Muscle of back (tissue), 11 donors: ENCODE results near the gene MYO1E. TPM values are rescaled to one million over a fixed set of nuclear protein-coding genes. Genes with fewer than 3 reads are reported as not detected.

Source experiments
- DNase-seq, 3 donors: peaks; one replicate each; pipeline versions ENCODE4 v3.0.0 to v3.0.0-alpha.2; 2013
- polyA plus RNA-seq, 10 donors: library from polyadenylated mRNA; unstranded; fragments of 120-200 nt; gene quantifications; one replicate each; pipeline ENCODE4 v1.2.1, GENCODE V29; 2013; ENCODE audit not compliant: insufficient read length in 10 of 10

MYO1E gene
- polyA plus RNA-seq, 10 donors, result 30.4 to 45.6 (median 41.7) TPM

DNA sequence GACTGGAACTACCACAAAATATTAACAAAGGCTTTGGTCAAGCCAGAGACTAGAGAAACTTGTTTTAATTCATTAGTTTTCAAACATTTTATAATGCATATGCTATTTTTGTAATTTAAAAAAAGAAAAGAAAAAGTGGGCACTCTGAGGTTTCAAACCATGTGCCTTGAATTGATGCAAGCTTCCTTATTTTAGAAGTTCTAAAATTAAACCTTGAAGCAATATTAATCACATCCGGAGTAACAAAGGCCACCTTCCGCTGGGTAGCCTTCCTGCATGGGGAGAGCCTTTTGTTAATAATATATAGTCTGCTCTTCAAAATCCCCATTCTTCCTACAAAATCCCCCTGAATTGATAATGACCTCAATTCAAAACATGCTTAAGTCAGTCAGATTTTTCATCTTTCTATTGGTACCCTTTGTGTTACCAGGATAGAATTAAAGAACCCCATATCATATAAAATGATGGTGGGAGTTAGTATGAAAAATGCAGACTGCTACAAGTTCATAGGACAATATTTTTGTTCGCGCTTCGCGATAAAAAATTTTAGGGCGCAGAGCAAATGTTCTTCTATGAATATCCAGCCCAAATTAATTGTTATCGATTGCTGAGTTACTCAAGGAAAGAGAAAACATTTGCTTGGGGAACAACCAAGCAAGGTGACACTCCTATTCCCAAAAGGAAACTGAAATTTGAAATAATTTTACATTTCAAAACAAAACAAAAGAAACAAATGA lies 135.4 kb downstream of the MYO1E start:
- no peak for DNase-seq

DNA sequence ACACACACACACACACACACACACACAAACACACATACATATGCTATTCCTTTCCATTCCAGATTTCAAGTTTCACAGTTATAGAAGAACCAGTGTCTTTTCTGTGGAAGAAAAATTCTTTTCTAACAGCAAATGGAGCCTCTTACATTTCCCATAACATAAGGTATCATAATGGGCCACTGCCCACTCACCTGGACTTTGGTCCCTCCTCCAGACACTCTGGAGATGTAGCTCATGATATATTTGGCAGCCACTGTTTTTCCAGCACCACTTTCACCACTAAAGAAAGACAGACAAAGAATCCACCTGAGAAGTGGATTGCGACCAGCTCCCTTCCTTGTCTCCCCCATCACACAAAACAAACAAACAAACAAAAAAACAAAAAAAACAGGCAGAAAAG lies 136.3 kb downstream of the MYO1E start:
- DNase-seq, result no peak

DNA sequence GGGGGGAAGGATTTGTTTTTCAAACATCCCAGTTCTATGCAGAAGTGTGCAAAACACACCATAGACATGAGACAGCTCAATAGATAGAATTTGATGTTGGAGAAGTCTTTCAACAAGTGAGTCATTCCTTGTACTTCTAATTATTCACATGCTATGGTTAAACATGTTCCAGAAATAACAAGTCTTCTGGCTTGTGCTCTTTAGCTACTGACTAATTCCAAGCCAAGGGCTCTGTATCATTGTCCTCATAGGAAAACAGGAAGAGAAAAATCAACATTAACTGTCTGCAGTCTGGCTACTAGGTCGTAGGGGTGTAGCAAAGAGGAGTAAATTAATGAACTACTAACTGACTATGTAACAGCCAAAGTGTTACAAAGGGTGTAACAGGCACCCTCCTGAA lies 140.2 kb downstream of the MYO1E start:
- peak in 2 of 3 donors; percentile 34 to 81 for DNase-seq

DNA sequence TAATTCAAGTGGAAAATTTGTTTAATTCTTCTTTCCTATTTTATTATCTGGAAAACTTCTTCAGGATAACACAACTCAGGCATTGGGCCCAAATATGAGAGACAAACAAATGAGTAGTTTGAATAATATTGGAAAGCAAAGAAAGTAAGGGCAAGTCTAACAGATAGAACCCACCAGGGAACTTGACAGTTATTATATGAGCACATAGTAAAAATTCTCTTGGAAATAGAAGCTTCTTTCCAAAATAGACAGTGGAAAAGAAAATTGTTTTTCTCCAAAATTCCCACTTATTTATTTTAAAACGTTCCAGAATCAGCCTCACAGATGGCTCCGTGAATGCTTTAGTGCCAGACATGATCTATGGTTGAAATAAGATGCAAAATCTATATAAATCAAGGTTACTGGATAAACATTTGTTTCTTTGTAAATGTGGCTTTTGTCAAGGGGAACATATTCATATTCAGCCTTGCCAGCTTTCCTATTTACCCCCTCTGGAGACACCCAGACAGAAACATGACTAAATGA lies 142.1 kb downstream of the MYO1E start:
- DNase-seq, result peak; percentile 32 to 59 (median 38)

DNA sequence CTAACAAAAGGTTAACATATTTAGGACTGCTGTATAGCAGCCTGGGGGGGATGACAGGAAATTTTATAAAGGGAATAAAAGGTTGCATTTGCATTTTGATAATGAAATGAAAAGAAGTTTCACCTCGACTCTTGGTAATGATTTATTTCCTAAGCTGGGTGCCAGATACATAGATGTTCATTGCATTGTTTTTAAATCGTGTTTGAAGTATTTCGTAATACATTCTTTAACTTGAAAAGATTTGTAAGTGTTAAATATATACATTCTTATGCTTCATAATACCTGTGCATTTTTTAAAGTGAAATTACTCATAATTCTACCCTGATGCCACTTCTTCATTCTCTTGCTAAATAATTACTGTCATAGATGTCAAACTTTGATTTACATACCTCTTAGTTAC lies 143.2 kb downstream of the MYO1E start:
- DNase-seq, result no peak

DNA sequence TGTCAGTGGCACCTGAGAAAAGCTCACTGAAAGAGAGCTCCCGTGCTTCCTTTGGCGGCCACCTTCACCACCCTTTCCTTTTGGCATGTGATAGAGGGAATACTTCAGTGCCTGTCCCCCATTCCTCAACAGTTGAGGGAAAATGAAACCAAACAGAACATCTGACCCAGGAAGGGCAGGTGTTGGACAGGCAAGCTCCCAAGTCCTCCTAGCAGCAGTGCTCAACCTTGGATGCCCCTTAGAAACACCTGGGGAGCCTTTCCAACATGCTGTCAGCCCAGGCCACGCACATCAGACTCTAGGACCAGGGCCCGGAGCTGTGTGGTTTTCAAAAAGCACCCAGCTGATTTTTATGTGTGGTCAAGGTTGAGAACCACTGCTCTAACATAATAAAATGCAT lies 143.7 kb downstream of the MYO1E start:
- no peak for DNase-seq

DNA sequence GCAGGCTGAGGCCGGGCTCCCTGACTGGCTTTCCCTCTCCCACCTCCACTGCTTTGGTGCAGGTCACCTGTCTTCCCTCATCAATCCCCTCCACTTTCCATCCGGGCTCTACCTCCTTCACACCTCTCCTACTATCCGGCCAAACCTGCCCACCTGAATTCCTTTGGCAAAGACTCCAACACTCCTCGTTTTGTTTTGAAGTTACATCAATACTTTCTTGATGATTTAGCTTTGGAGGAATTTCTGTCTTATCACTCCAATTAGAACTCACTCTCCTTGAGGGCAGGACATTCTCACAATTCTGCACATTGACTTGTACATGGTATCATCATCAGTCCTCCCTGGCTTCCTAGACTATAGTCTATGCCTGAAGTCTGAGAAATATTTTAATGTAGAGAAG lies 145.7 kb downstream of the MYO1E start:
- DNase-seq, result no peak

DNA sequence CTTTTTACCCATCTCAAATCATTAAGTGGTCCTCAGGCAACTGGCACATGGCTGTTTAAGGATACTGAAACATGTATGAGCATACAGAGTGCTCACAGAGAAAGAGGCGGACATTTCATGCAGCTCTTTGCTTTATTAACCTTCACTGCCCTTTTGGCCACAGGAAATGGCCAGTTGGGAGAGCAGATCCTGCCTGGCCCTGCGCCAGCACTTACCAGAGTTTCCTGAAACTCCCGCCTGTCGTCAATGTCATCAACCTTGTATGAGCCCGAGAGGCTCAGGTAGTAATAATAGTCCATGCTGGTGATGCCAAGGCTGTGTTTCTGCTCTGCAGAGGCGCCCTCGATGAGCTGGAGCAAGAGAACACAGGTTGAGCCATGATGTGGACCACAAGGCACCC lies 148.2 kb downstream of the MYO1E start:
- no peak for DNase-seq

DNA sequence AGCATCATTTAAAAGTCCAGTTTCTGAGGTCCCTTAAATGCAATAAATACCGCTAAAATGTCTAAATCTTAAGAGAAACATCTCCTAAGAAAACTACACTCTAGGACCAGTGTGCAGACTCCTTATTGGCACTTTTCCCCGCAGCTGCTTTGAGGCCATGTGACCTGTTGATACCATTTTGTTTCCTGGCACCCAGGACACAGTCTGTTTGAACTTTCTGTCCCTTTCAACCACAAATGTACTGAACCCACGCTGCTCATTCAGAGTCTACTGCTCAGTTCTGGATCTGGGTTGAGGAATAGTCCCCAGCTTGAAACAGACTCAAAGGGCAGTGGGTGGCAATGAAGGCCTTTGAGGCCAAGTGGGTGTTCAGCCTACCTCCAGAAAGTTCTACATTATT lies 148.9 kb downstream of the MYO1E start:
- DNase-seq, result no peak

DNA sequence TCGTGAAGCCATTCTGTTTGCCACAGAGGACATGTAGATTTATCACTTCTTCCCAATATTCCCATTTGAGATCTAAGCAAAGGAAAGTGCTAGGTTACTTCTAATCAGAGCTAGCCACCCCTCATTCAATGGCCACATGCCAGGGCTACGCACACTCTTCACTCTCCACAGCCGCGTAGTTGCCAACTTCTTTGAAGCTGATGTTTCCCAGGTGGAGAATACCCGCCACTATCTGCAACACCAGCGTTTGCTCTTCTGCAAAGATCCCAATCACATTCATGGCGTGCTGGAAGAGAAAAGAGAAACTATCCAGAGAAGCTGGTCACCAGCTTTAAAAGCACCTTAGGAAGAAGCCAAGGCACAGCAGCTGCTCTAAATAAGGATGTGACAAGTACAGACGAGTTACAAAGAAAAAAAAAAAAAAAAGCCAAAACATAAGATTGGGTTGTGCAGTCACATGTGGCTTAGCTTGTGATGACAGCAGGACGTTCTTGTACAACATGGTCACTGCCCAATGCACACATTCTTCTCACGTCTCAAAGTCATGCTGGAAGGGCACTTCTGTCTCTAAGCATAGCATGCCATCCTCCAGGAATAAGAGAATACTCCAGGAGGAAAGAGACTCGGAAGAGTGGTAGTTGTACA lies 149.6 kb downstream of the MYO1E start:
- no peak for DNase-seq

DNA sequence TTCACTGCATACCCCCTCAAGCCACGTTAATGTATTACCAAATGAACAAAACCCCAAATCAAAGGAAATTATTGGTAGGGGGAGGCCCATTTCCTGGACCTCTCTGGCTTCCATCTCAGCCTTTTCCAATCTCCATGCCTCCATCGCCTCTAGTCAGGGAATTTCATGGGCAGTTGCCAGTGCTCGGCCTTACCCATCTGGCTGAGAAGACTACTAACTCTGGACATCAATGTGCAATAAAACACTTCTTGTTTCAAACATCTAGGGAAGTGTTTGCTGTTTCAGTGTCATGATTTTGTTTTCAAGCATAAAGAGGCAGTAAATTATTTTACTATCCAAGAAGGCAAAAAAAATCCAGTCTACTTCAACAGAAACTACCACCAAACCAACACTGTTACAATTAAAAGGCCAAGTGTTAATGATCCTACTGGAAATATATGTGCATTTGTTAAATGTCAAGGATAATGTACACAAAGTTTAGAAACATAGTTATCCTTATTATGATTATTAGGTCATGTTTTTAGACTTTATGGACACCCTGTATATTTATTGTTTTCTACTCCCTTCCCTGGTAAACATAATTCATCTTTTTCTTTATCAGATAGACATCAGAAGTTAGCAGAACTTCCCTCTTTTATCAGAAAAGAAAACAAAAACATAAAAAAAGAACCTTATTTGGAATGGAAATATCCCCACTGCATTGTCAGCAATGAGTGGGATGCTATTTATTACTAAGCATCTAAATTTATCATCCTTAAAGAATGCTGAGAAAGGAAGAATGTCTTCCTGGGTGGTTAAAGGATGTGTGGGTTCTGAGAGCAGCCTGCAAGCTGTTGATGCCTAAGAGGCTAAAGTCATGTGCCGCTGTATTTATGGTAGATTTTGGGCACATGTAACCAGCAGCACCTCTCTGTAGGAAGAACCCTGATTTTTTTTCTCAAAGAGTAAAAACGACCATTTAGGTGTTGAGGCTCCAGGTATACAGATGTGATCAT lies 150.9 kb downstream of the MYO1E start:
- peak in 2 of 3 donors; percentile 22 to 66 for DNase-seq

DNA sequence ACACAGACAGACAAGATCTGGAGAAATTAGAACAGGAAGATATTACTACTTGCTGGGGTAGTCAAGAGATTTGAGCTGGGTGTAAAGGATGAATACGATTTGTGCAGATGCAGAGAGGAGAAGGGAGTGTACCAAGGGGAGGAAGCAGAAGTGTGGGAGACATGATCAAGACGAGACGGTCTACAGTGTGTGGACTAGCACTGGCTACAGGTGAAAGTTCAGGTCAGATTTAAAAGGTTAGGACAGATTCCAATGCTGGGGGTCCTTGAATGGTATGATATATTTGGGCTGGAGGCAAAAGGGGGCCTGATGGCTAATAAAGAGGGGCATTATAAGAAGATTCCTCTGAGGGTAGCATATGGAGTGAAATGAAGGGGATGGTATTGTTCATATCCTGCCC lies 154.0 kb downstream of the MYO1E start:
- no peak for DNase-seq

DNA sequence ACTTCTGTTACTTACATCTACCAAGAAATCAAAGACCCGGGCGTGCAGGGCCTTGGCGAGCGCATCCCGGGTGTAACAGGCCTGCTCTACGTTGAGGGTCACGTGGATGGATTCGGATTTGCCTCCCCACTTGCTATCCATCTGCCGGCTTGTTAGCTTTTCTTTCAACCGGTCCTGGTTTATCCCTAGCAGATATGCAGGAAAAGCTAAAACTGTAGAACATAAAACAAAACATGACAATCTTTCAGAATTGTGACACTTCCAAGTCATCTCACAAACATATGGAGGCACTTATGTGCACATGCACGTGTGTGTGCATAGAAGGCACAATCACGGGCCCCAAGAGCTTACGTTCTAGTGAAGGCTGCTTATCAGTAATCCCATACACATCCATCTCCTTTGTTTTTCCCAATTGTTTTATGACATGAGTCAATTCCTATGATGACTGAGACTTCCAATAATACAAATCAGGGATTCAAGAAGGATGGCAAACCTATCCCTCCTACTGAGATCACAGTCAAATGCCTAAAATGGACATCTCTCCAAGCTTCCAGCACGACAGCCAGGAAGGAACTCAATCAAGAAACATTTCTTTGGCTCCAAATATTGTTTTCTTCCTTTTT lies 154.7 kb downstream of the MYO1E start:
- DNase-seq, result no peak

DNA sequence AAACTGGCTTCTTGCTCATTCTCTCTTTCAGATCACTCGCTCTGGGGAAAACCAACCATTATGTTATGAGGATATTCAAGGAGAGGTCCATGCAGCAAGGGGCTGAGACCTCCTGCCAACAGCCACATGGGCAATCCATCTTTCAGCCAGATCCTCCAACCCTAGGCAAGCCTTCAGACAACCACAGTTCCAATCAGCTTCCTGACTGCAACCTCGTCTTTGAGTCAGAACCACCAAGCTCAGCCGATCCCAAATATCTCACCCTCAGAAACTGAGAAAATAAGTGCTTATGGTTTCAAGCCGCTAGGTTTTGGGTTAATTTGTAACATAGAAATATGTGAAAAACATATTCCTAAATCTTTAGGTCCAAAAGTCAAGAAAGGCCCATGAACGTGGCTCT lies 155.8 kb downstream of the MYO1E start:
- DNase-seq, result no peak

DNA sequence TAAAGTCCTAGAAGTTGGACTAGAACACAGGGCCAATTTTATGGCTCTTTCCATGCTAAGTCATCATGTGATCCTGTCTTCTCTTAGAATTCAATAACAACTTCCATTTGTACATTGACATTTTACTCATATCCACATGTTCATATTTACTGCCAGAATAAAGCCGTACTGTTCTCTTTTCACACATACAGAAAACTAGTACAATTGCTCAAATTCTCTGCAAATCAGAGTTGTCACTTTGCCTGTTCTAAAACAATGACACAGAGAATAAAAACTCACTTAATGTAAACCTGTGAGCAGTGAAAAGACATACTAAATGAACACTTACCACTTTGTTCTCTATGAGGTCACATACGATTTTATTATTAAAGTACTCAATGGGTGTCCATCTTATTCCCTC lies 162.5 kb downstream of the MYO1E start:
- DNase-seq, result no peak

DNA sequence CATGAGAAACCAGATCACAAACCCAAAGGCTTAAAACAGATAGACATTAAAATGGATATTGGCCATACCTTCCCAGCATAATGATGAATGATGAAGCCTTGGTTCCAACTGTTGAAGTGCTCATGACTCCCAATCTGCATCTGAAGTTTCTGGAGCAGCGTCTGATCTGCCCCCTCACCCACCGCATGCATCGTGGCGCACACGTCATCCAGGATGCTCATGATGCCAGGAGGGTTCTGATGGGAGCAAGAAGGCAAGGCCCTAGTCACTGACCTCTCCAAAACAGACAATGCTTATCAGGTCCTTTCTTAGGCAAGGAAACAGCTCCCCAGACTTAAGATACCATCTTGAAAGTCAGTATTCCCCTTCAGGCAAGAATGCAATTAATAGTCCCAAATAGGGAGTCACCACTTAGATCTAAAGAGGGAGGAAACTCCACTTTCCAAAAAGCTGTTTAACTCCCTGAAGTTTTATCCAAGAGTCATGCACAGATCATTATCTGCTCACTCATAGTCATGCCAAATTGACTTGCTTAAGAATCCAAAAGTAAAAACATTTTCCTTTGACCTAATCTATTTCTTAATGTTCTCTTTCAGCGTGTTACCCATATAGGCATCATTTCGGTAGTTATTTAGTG lies 163.9 kb downstream of the MYO1E start:
- no peak for DNase-seq

DNA sequence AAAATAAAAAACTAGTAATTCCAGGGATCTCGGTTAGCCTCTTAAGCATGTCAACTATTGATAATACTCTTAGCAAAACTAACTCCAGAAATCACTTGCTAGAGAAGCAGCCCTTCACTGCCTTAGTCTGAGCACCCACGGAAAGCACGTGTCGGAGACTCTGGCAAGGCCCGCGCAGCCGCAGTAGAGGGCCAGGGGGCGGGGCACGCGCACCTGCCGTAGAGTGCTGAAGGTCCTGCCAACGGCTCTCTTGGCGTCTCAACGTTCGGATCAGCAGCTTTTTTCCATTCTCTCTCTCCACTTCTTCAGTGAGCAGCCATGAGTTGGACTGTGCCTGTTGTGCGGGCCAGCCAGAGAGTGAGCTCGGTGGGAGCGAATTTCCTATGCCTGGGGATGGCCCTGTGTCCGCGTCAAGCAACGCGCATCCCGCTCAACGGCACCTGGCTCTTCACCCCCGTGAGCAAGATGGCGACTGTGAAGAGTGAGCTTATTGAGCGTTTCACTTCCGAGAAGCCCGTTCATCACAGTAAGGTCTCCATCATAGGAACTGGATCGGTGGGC lies 166.0 kb downstream of the MYO1E start, which contains the start of gene LDHAL6B:
Gene LDHAL6B, plus strand, starts transcription at position 221 of the 561 bp plus-strand sequence. Its CDS starts 98 bp downstream, at position 319.
- no peak for DNase-seq

DNA sequence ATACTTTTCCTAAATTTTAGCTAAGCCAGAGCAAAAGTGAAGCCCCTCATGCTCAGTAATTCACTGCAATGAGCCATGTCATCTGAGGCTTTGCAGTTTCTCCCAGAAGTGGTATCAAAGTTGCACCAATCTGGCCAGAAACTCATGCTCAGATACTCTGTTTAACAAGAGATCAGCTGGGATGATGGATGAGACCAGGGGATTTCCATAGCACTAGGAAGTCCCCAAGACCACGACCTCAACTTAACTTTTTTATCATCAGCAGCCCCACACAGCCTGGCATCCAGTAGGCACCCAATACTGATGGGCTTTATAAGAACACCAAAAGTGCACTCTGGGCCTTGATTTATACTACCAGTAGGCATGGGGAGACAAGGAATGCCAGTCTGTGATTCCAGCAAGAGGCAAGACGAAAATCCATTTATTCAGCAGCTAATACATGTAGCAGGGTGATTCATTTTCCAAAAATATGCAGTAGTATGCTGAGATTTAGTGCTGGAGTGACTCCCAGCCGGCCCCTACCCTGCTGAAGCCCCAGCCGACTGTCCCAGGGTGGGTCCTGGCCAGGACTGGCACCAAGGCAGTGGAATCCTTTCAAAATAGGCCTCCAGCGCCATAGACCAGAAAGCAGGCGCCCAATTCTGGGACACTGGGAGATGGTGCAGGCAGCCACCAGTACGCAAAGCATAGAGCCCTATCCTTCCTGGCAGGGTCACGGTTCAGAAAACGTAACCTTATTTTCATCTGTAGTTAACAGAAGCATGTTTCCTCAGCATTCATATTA lies 166.6 kb downstream of the MYO1E start:
- no peak for DNase-seq

DNA sequence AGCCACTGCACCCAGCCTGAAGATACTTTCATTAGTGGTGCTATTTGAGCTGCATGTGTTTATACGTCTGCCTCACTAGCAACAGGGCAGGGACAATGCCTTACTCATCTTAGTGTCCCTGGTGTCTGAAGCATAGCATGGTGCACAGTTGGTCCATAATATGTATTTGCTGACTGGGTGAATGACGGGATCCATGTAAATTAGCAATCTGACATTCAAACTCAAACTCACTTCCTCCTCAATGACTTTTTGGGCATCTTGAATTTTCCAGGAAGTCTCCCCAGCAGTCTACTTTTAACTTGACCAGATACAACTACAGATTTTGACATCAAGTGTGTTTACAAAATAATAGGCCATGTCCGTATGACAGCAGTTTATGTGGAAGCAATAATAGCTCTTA lies 169.0 kb downstream of the MYO1E start:
- no peak for DNase-seq

DNA sequence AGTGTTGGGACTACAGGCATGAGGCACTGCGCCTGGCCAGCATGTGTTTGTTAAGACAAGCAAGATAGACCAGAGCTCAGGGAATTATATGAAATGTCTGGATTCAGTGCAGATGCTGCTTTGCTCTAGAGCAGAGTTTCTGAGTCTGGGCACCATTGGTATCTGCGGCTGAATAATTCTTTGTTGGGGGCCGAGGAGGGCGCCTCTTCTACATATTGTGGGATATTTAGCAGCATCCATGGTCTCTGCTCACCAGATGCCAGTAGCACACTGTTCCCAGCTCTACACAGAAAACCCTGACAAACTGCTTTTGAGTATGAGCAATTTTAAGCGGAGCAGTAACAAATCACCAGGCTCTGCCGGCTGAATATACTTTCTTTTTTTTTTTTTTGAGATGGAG lies 169.7 kb downstream of the MYO1E start:
- DNase-seq, result no peak
